HL-60 (cell line): ENCODE data around the gene GP1BB.

Experiments used
- DNase-seq, 2 experiments: peaks; one replicate each; pipeline ENCODE4 v3.0.0-alpha.2; 2010 to 2020; ENCODE audit warnings: low read depth in 1 of 2, low spot score in 1 of 2
- H3K27ac ChIP-seq: fragments of 250-450 bp; sonication (Bioruptor Pico); replicated peaks from 2 replicates; pipeline ENCODE4 v1.5.1; 2020; ENCODE audit warnings: mild to moderate bottlenecking, moderate library complexity
- H3K27me3 ChIP-seq: fragments of 250-450 bp; sonication (Bioruptor Pico); 2 replicates; pipeline ENCODE4 v1.5.1; 2021; ENCODE audit warnings: mild to moderate bottlenecking, moderate library complexity; ENCODE audit not compliant: insufficient read depth, poor library complexity, severe bottlenecking
- H3K4me3 ChIP-seq: replicated peaks from 2 replicates; pipeline ENCODE4 v1.5.1; 2011; ENCODE audit warnings: mild to moderate bottlenecking, control low read depth, low read length; ENCODE audit not compliant: insufficient read depth
- GABPA ChIP-seq: IDR thresholded peaks from 2 replicates; pipeline ENCODE4 v1.6.1; 2012; ENCODE audit warnings: low read depth
- POLR2AphosphoS5 ChIP-seq: IDR thresholded peaks from 2 replicates; pipeline ENCODE4 v1.6.1; 2012; ENCODE audit warnings: low read depth
- SPI1 ChIP-seq: IDR thresholded peaks from 2 replicates; pipeline ENCODE4 v1.6.1; 2012; ENCODE audit warnings: low read depth, mild to moderate bottlenecking, borderline replicate concordance
- TF ChIP-seq, protein P1 (sequence below): IDR thresholded peaks from 2 replicates; pipeline ENCODE4 v1.6.1; 2012; ENCODE audit warnings: low read depth; ENCODE audit not compliant: insufficient replicate concordance
- TF ChIP-seq, protein P2 (sequence below): IDR thresholded peaks from one replicate; pipeline ENCODE4 v1.5.1; 2011; ENCODE audit warnings: low read length, control low read depth, inconsistent platforms; ENCODE audit not compliant: insufficient read depth

GP1BB gene

DNA sequence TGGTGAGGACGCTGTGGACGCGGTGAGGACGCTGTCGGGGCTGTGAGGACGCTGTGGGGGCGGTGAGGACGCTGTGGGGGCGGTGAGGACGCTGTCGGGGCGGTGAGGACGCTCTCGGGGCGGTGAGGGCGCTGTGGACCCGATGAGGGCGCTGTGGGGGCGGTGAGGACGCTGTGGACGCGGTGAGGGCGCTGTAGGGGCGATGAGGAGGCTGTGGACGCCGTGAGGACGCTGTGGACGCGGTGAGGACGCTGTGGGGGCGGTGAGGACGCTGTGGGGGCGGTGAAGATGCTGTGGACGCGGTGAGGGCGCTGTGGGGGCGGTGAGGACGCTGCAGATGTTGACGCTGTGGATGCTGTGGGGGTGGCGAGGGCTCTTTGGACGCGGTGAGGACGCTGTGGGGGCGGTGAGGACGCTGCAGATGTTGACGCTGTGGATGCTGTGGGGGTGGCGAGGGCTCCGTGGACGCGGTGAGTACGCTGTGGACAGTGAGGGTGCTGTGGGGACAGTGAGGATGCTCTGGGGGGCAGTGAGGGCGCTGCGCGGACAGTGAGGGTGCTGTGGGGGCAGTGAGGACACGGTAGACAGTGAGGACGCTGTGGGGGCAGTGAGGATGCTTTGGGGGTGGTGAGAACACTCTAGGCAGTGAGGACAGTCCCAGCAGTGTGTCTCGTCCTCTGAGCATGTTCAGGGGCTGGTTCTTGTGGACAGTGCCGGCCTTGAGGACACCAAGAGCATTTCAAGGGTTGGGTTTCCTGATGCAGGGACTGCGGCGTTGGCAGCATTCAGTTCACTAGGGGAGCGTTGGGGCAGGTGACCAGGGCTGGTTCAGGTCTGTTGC, 4.2 kb downstream of the GP1BB start:
- Histone ChIP-seq H3K27ac (no peak overlapping the region), H3K27me3 (peaks cover 14% of the 10 kb centered on the region), H3K4me3 (no peak overlapping the region)
- TF ChIP-seq GABPA = no peak
- no peak for TF ChIP-seq POLR2AphosphoS5
- TF ChIP-seq, protein P1, sequence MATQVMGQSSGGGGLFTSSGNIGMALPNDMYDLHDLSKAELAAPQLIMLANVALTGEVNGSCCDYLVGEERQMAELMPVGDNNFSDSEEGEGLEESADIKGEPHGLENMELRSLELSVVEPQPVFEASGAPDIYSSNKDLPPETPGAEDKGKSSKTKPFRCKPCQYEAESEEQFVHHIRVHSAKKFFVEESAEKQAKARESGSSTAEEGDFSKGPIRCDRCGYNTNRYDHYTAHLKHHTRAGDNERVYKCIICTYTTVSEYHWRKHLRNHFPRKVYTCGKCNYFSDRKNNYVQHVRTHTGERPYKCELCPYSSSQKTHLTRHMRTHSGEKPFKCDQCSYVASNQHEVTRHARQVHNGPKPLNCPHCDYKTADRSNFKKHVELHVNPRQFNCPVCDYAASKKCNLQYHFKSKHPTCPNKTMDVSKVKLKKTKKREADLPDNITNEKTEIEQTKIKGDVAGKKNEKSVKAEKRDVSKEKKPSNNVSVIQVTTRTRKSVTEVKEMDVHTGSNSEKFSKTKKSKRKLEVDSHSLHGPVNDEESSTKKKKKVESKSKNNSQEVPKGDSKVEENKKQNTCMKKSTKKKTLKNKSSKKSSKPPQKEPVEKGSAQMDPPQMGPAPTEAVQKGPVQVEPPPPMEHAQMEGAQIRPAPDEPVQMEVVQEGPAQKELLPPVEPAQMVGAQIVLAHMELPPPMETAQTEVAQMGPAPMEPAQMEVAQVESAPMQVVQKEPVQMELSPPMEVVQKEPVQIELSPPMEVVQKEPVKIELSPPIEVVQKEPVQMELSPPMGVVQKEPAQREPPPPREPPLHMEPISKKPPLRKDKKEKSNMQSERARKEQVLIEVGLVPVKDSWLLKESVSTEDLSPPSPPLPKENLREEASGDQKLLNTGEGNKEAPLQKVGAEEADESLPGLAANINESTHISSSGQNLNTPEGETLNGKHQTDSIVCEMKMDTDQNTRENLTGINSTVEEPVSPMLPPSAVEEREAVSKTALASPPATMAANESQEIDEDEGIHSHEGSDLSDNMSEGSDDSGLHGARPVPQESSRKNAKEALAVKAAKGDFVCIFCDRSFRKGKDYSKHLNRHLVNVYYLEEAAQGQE = no peak
- TF ChIP-seq SPI1 = no peak
- TF ChIP-seq, protein P2, sequence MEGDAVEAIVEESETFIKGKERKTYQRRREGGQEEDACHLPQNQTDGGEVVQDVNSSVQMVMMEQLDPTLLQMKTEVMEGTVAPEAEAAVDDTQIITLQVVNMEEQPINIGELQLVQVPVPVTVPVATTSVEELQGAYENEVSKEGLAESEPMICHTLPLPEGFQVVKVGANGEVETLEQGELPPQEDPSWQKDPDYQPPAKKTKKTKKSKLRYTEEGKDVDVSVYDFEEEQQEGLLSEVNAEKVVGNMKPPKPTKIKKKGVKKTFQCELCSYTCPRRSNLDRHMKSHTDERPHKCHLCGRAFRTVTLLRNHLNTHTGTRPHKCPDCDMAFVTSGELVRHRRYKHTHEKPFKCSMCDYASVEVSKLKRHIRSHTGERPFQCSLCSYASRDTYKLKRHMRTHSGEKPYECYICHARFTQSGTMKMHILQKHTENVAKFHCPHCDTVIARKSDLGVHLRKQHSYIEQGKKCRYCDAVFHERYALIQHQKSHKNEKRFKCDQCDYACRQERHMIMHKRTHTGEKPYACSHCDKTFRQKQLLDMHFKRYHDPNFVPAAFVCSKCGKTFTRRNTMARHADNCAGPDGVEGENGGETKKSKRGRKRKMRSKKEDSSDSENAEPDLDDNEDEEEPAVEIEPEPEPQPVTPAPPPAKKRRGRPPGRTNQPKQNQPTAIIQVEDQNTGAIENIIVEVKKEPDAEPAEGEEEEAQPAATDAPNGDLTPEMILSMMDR = no peak
- no peak for DNase-seq

DNA sequence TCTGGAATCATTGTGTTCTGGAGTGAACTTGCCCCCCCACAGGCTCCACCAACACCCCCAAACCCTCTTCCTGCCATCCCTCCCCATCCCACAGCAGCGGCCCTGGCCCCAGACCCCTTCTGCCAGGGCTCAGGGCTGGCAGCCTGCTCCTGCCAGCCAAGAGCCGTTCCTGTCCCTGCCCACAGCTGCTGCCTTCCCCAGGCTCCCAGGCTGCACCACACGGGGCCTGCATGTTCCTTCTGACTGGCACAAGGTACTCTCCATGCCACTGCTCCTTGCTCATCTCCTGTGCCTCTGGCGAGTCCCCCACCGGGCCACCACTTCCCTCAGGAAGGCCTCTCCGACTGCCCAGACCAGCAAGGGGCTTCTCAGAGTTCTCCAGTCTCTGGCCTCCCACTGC, 4.9 kb downstream of the GP1BB start:
- H3K27me3 ChIP-seq = peaks cover 9% of the 10 kb centered on the region

DNA sequence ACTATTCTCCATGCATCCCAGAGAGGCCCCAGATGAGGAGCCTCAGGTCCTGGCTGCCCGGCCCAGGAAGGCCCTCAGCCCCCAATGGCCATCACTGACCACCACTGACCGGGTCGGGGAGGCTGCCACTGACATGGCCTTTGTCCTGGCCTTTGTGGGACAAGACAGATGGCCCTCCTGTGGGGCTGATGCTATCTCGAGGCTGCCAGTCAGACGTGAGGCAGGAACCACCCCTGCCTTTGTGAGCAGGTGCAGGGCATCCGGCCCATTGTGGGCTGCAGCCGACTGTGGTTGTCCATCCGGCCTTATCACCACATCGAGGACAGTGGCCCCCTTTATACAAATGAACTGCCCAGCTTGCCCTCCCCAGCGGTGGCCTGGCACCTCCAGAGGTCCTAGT, 5.5 kb downstream of the GP1BB start:
- TF ChIP-seq, protein P2 = no peak
- no peak for DNase-seq
- peaks cover 6% of the 10 kb centered on the region for H3K27me3 ChIP-seq

More for the DNA sequence above, 4.9 kb downstream of the GP1BB start:
- no peak for DNase-seq
- Histone ChIP-seq H3K27ac (no peak overlapping the region), H3K4me3 (no peak overlapping the region)
- TF ChIP-seq SPI1 (no peak), POLR2AphosphoS5 (no peak), GABPA (no peak)
- TF ChIP-seq, protein P1 = no peak

DNA sequence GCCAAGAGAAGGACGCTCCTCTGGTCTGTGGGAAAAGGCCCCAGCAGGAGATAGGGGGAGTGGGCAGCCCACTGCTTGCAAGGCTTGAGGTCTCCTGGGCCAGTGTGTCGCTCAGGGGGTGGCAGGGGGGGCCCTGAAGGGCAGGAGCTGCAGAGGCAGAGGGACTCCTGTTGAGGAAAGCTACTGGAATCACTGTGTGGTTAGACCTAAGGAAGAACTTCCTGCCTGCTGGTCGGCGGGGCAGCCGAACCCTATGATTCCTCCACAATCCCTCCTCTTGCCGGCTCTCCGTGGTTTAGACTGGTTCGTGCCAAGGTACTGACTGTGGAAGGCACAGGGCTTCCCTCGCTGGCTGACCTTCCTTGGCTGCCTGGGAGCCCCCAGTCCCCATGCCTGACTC, 6.2 kb downstream of the GP1BB start:
- Histone ChIP-seq H3K27me3 (peaks cover 4% of the 10 kb centered on the region), H3K4me3 (no peak overlapping the region), H3K27ac (no peak overlapping the region)
- TF ChIP-seq GABPA (no peak), SPI1 (no peak)
- TF ChIP-seq, protein P2 = no peak
- DNase-seq = no peak

More for the DNA sequence above, 5.5 kb downstream of the GP1BB start:
- no peak overlapping the region for H3K4me3 ChIP-seq
- no peak overlapping the region for H3K27ac ChIP-seq
